HG03025 (cell line): ENCODE data around the gene STRADB.
"Not testable (repeated sequence)": the region's sequence is repeated elsewhere in the genome, so short reads cannot be mapped to it uniquely, and the experiment has no call there.

Experiments
- ATAC-seq: cut with Tn5 transposase; IDR thresholded peaks from one replicate; pipeline ENCODE4 v1.9.1; 2021; ENCODE audit warnings: mild to moderate bottlenecking, moderate library complexity; ENCODE audit not compliant: unreplicated experiment, low FRiP score

STRADB gene, protein sequence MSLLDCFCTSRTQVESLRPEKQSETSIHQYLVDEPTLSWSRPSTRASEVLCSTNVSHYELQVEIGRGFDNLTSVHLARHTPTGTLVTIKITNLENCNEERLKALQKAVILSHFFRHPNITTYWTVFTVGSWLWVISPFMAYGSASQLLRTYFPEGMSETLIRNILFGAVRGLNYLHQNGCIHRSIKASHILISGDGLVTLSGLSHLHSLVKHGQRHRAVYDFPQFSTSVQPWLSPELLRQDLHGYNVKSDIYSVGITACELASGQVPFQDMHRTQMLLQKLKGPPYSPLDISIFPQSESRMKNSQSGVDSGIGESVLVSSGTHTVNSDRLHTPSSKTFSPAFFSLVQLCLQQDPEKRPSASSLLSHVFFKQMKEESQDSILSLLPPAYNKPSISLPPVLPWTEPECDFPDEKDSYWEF

DNA sequence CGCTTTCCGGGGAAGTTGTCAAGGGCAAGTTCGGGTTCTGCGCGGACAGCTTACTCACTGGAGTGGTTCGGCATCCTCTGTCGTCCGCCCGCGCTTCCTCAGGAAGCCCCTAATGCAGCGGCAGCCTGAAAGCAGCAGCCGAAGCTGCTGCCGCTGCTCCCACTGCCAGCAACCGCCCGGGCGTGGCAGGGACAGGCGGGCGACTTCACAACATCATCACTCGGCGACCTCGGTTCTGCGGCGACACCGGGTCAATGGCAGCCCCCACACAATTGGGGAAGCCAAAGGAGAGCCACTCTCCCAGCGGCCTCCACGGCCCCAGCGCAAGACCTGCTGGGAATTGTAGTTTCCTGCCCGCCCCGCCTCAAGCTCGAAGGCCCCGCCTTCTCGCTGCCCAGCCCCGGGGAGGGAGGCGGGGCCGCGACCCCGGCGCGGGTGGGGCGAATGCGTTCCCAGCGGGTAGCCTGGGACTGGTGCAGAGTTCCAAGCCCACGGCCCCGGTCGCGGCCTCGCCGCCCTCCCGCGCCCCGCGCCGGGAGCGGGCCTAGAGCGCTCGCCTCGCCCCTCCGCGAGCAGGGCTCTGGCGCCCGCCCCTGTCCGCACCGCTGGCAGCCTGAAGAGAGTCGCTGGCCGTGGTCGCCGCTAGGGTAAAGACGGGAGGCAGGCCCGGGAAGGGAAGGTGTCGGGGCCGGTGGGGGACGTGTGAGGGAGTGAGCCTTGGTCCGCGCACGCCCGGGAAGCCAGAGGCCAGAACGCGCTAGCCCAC lies at the start of gene STRADB, which contains the start of gene TRAK2:
TSS of gene STRADB (plus strand) at position 449 of the 766 bp plus-strand sequence. CDS start 3,101 bp downstream, outside the sequence.
TSS of gene TRAK2 (minus strand) at position 167 of the 766 bp plus-strand sequence. CDS start 30,951 bp downstream, outside the sequence.
- peak; percentile 97 for ATAC-seq

DNA sequence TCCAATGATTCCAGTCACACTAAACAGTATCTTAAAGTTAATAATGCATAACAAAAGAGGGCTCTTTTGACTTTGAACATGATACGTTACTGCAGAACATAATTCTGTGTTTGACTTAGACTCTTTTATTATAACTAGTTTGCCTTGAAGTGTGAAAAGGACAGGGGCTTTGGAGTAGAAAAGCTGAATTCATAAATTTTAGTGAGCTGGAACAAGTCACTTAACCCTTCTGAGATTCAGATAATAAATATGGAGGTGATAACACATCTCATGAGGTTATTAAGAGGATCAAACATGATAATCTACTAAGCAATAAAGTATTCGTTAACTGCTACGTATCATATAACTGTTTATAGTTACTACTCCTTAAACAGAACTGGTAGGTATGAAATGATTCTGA lies 49.7 kb upstream of the STRADB start:
- ATAC-seq: no peak

DNA sequence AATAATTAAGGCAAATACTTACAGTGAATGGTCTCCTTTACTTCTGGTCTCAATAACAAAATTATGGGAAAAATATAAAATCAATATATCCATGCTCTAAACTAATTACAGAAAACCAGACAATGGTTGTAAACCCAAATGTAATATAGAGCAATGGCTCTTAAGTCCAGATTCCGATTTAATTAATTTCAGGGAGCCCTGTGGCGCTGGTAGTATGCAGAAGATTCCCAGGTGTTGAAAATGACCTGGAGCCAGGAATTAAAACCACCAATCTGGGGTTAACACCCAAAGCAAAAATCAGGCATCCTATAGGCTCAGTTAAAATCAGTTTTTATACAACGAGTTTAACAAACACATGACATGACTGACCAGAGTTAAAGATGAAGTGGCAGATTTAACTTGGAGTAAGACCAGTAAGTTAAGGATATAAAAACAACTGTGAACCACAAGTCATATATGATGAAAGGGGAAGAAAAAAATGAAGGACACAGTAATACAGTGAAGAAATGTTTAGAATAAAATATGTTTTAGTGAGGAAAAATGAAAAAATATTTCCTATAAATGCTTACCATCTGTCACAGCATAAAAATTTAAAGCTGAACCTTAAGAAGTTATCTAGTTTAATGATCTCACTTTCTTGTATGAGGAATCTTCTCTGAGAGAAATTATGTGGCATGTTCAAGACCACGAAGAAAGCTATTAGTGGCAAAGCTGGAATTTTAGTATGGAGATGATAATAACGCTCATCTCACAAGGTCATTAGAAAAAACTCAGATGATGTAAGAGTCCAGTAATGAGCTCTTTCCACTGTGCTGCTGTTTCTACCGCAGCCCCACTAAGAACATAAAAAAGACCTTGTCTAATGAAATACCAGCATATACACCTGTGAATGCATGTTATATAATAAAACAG lies 48.6 kb upstream of the STRADB start:
- ATAC-seq: no peak

DNA sequence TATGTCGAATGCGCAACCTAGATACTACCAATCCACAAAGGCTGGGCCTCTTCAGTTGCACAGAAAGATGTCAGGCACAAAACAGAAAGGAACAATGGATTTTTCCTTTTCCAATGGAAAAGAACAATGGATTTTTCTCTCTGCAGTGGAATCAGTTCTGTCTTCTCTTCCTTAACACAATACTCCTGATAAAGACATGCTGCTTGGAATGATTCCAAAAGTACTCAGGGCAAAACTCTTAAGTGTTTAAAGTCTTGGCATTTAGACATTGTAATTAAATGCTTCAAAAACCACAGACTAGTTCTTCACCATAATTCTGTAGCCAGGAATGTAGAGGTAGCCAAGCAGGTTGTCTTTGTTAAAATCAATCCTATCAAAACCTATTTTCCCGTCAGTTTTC lies 47.7 kb upstream of the STRADB start:
- ATAC-seq: no peak

DNA sequence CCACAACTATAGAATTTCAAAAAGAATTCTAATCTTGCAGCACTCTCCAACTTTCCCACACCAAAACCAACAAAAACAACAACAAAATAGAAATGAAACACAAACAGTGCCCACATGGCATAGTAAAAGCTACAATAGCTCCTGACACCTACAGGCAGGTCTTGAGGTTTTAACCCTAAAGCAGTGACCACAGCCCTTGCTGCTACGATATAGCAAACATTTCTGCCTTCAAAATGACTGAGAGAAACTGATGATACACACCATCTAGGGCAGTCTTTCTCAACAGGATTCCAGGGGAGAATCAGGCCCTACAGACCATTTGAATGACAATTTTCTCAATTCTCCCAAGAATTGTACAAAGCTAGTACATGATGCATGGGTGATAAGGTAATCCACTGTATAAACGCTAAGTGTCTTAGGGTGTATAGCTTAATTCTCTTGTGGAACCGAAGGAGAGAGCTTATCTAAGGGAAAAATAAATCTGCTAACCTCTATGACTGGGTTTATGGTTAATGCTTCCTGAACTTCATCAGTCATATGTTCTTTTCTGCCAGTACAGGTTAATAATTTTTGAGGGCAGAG lies 46.8 kb upstream of the STRADB start:
- no peak for ATAC-seq

DNA sequence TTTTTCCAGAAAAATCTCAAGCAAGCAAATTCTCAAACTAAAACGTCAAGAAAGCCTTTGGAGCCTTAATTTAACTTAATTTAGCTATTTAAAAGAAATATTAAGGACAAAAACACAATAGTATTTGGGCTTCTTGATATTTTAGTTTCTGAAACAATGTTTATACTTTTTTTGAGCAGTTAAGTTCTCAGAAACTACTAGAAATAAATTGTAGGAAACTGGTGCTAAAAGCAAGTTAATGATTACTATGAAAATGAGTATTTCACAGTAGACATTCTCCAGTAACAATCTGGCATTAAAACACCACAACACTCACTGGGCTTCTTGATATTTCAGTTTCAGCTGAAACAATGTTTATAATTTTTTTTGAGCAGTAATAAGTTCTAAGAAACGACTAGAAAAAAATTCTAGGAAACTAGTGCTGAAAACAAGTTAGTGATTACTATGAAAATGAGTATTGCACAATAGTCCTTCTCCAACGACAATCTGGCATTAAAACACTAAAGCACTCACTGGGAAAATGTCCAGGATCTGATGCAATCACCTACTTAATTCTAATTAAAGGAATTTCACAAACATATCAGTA lies 45.4 kb upstream of the STRADB start:
- no peak for ATAC-seq

DNA sequence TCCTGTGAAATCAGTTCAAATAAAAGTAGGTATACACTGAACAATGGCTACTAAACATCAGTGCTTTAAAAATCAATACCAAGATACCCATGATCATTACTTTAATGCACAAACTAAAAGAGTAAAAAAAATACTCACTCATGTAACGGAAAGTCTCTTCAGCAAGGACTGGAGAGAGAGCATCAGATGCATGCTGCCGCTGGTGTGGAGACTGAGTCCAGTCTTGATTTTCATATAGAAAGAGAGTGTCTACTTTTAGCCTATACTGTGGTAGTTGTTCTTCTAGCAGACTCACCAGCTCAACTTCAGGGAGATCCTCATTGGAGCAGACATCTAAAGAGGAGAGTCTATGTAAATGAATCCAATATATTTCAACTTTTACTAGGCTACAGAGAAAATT lies 44.3 kb upstream of the STRADB start:
- no peak for ATAC-seq

DNA sequence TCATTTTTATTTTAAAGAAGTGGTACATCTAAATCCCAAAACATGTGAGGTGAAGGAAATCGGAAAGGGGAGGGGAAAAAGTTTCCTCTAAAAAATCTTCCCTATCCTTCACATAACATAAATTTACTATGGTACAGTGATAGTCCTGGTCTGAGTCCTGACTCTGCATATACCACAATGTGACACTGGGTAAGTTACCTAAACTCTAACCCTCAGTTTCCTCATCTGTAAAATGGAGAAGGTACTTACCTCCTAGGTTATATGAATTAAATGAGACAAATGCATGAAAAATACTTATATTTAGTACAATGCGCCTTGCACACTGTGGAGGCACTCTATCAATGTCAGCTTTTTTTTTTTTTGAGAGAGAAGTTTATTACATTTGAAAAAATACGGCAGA lies 42.6 kb upstream of the STRADB start:
- no peak for ATAC-seq

DNA sequence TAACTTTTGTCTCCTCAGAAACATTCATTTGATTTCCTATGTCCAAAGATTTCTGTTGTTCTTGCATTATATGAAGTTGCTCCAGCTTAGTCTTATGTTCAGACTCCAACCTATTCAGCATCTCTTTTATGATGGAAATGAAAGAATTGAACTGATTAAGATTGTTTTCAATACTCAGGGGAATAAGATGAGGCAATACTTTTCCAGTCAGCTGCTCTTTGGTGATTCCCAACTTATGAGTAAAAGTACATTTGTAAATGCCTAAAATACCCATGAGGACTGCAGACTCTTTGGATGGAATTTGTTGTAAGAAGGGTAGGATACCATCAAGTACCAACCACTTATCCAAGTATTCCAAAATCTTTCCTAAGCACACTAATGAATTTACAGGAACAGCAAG lies 40.1 kb upstream of the STRADB start:
- no peak for ATAC-seq

DNA sequence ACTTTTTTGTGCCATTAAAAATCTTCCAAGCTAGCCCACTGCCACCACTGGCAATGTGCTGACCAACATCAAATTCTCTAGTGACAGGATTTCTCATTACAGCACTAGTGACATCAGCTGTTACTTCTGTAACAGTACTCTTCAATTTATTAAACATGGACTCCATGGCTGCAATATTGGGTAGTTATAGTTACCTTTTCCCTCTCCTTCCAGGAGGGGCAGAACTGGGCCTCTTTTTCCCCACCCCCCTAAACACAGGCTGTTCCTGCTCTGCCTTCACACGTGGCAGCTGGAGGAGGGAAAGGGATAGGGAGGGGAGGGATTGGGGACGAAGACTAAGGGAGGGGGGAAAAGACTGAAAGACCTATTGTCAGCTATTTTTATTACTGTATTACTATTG lies 38.4 kb upstream of the STRADB start:
- ATAC-seq: no peak

DNA sequence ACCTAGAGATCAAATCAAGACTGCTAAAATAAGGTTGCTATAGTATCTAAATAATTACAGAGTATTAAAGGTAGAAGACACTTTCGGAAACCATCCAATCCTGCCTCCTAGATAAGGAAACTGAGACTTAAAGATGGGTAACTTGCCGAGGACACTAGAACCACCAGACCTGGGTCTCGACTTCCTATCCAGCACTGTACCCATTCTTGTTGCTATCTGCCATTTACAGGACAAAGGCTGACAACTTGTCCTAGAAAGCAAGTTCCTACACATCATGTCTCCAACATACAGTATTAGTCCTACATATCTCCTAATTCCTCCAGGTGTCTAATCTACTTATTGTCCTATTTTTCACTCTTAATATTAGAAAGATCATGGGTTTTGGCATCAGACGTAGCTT lies 38.0 kb upstream of the STRADB start:
- ATAC-seq: no peak

DNA sequence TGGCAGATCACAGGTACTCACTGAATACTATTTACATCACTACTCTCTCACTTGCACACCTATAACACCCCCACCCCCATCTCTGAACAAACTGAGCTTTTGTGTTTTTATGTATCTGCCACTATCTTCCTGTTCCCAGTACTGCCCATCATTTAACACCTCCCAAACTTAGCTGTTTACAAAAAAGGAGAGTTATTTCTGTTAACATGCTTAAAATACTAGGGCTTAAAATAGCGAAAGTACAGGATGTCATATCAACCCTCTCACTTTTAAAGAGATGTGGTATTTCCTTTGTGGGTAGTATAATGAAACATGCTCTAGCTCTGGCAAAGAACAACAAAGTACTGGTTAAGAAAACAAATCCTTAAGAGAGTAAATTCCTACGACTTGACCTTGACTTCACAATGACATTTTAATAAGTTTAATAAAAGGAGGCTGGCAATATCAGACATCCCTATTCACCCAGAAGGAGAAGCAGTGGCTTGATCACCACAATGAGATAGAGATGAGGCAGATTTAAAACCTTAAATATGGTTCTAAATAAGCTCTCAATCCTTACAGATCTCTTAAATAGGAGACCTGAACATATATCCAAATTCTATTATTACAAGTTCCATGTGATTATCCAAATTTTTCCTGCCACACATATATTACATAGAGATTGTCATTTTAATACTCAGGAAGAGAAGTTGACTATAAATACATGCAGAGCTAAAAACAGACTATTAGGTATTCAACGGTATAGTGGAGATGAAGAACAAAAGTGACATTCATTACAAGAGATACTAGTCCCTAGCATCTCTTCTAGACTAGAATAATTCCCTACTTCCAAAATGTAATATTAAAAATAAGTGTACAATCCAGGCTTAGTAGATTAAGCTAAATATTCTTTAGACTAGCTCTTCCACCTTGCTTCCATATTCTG lies 37.2 kb upstream of the STRADB start:
- ATAC-seq: peak; percentile 63

DNA sequence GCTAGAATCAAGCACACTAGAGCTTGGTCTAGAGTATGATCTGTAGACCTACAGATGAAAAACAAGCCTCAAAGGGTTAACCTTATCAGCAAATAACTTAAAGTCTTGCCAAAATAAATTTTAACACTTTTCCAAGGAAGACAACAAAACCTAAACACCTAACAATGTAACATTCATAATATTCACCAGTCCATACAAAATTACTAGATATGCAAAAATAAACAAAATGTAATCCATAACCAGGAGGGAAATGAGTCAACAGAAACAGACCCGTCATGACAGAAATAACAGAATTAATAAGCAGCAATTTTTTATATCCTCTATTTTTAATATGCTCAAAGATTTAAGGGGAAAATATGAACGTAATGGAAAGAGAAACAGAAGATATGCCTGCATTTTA lies 36.4 kb upstream of the STRADB start:
- ATAC-seq: no peak

DNA sequence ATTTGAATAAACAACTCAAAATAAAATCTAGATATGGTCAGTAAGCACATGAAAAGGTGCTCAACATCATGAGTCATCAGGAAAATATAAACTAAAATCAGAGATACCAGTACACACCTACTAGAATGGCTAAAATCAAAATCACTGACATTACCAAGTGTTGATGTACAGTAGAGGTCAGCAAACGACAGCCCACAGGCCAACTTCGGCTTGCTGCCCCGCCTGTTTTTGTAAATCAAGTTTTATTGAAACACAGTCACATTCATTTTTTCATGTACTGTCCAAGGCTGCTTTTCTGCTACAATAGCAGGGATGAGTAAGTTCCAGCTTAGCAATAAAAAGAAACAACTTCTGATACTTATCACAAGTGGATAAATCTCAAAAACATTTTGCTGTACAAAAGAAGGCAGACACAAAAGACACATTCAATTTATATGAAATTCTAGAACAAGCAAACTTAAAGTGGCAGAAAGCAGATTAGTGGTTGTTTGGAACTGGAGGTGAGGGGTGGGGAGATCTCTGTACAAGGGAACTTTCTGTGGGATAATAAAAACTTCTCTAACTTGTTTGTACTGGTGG lies 32.4 kb upstream of the STRADB start:
- no peak for ATAC-seq

DNA sequence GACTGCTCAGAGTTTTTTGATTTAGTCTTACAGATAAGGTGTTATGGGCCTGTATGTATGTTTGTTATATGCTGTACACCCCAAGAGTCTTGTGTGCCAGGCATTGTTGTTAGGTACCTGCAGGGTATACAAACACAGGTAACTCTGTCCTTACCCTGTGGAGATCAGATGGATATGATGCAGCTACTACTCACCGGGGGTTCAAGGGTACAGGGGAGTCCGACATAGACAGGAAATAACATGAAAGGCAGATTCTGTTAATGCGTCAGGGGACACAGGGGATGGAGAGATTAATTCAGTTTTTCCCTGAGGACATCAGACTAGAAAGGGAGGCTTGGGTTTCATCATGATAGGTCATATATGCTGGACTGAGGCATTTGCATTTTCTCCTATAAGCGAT lies 31.6 kb upstream of the STRADB start:
- no peak for ATAC-seq

DNA sequence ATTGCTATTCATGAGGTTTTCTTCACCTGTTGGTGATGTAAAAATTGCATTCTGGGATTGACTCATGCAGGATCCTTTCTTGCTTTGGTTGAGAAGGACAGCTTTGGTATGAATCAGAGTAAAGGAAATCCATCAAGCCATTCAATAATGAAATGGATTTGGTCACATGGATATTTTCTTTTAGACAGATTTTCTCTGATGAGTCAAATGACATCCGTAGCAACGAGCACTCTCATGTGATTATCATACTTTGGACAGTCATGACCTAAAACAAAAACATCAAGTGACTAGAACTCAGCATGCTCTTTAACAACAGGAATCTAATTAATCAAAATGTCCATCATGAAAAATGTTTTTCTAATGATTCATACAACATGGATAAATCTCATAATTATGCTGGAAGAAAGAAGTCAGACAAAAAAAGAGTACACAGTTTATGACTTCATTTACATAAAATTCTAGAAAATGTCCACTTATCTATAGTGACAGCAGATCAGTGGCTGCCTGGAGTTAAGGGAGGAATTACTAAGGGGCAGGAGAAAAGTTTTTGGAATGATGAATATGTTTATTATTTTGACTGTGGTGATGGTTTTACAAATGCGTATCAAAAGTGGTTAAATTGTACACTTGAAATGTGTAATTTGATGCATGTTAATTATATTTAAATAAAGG lies 31.0 kb upstream of the STRADB start:
- no peak for ATAC-seq

DNA sequence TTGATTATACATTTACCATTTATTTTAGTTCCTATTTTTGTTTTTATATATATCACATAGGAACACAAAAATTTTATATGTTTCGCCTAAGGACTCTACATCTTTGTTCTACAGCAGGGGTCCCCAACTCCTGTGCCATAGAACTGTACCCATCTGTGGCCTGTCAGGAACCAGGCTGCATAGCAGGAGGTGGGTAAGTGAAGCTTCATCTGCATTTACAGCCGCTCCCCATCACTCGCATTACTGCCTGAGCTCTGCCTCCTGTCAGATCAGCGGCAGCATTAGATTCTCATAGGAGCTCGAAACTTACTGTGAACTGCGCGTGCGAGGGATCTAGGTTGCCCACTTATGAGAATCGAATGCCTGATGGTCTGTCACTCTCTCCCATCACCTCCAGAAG lies 25.6 kb upstream of the STRADB start:
- ATAC-seq: no peak

DNA sequence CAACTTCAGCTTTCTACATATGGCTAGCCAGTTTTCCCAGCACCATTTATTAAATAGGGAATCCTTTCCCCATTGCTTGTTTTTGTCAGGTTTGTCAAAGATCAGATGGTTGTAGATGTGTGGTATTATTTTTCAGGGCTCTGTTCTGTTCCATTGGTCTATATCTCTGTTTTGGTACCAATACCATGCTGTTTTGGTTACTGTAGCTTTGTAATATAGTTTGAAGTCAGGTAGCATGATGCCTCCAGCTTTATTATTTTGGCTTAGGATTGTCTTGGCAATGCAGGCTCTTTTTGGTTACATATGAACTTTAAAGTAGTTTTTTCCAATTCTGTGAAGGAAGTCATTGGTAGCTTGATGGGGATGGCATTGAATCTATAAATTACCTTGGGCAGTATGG lies 23.2 kb upstream of the STRADB start:
- ATAC-seq: not testable (repeated sequence)
